GM12878 (cell line): ENCODE results near the gene UBE3B. TPM values are rescaled to one million over a fixed set of nuclear protein-coding genes. Genes with fewer than 3 reads are reported as not detected.
A peak's percentile ranks its signal among the peaks of the same experiment; 100 is the strongest.

Experiments
- ATAC-seq: fragments of 200-7000 bp; cut with Tn5 transposase; 3 replicates; pipeline ENCODE4 v1.9.1; 2020; ENCODE audit warnings: mild to moderate bottlenecking, moderate library complexity
- BruUV-seq: library from RNA; stranded (reverse); fragments of 400-500 nt; replicated peaks from 2 replicates; lab custom pipeline; 2021; lab: Mats Ljungman, UMichigan
- CTCF ChIA-PET: fragments of 300-600 bp; sonication (Branson Sonifier 250); formaldehyde crosslinking; extraction: SDS; loops from one replicate; lab custom pipeline; 2021; ENCODE audit warnings: inconsistent platforms; lab: Yijun Ruan, JAX
- POLR2A ChIA-PET: fragments of 350-600 bp; formaldehyde crosslinking; extraction: SDS; loops from one replicate; lab custom pipeline; 2021; ENCODE audit warnings: inconsistent platforms; lab: Charles Lee
- RAD21 ChIA-PET: fragments of 300-600 bp; sonication (Branson Sonifier 250); formaldehyde crosslinking; loops from one replicate; lab custom pipeline; 2023; ENCODE audit warnings: antibody characterized with exemption; ENCODE audit not compliant: unreplicated experiment; lab: Charles Lee
- SMC1A ChIA-PET: fragments of 300-600 bp; sonication (Branson Sonifier 250); formaldehyde crosslinking; loops from one replicate; lab custom pipeline; 2023; ENCODE audit not compliant: unreplicated experiment, uncharacterized antibody; lab: Charles Lee
- DNase-seq: peaks from one replicate; pipeline ENCODE4 v3.0.0-alpha.2; 2011; ENCODE audit warnings: low read depth, low spot score
- FAIRE-seq: peaks from 3 replicates; lab custom pipeline; 2011; peaks lifted over from hg19 to GRCh38; lab: Jason Lieb, UNC
- H2AFZ ChIP-seq: 2 replicates; pipeline ENCODE4 v1.6.0; 2011; ENCODE audit warnings: low read depth, low read length, control low read depth; ENCODE audit not compliant: control insufficient read depth
- H3K27ac ChIP-seq: 2 replicates; pipeline ENCODE4 v1.5.1; 2011; ENCODE audit warnings: control low read depth; ENCODE audit not compliant: control insufficient read depth, insufficient read depth
- H3K27me3 ChIP-seq, 2 experiments: replicated peaks in 1 of 2; 2 replicates each; pipeline versions ENCODE4 v1.6.0 to v1.6.1; 2011; ENCODE audit warnings: low read length in 1 of 2; ENCODE audit not compliant: control insufficient read depth in 2 of 2, insufficient read depth in 2 of 2
- H3K36me3 ChIP-seq, 2 experiments: 2 replicates each; pipeline ENCODE4 v1.5.1; 2011; ENCODE audit warnings: low read length in 1 of 2; ENCODE audit not compliant: control insufficient read depth in 2 of 2, insufficient read depth in 2 of 2
- H3K4me1 ChIP-seq: 2 replicates; pipeline ENCODE4 v1.6.1; 2011; ENCODE audit warnings: mild to moderate bottlenecking, low read length, moderate library complexity, mixed read lengths; ENCODE audit not compliant: control insufficient read depth, insufficient read depth
- H3K4me2 ChIP-seq: 2 replicates; pipeline ENCODE4 v1.6.0; 2011; ENCODE audit warnings: control low read depth; ENCODE audit not compliant: control insufficient read depth, insufficient read depth
- H3K4me3 ChIP-seq: fragments of 200-600 bp; sonication (generic); 2 replicates; pipeline ENCODE4 v1.5.1; 2016
- H3K79me2 ChIP-seq: 2 replicates; pipeline ENCODE4 v1.6.0; 2011; ENCODE audit warnings: low read length; ENCODE audit not compliant: control insufficient read depth, insufficient read depth
- H3K9ac ChIP-seq: 2 replicates; pipeline ENCODE4 v1.8.0; 2011; ENCODE audit warnings: low read length, control low read depth, mixed read lengths; ENCODE audit not compliant: control insufficient read depth, insufficient read depth
- H3K9me3 ChIP-seq: replicated peaks from 3 replicates; pipeline ENCODE4 v1.5.1; 2011; ENCODE audit warnings: mild to moderate bottlenecking, low read length; ENCODE audit not compliant: control insufficient read depth, insufficient read depth
- H4K20me1 ChIP-seq: 2 replicates; pipeline ENCODE4 v1.6.0; 2011; ENCODE audit not compliant: control insufficient read depth, insufficient read depth
- BHLHE40 ChIP-seq, 2 experiments: fragments of 450-650 bp in 1 of 2; IDR thresholded peaks; 2 replicates each; pipeline ENCODE4 v1.6.1; 2011 to 2017; ENCODE audit warnings: low read depth in 2 of 2, borderline replicate concordance in 1 of 2, improper control_type of control experiment in 1 of 2, low read length in 1 of 2, mild to moderate bottlenecking in 1 of 2
- CTCF ChIP-seq, 3 experiments: IDR thresholded peaks in 2 of 3; conservative IDR thresholded peaks in 1 of 3; 2 replicates each; pipeline ENCODE4 v1.5.1; 2011; ENCODE audit warnings: low read depth in 3 of 3, low read length in 3 of 3, mild to moderate bottlenecking in 3 of 3, control low read depth in 2 of 3, moderate library complexity in 2 of 3, inconsistent platforms in 1 of 3, mixed read lengths in 1 of 3; ENCODE audit not compliant: control insufficient read depth in 2 of 3, insufficient read depth in 1 of 3; ENCODE audit errors: extremely low read depth in 1 of 3
- EP300 ChIP-seq, 2 experiments: fragments of 150-350 bp in 1 of 2; IDR thresholded peaks; 2 replicates each; pipeline ENCODE4 v1.6.1; 2011 to 2012; ENCODE audit warnings: low read depth in 2 of 2, low read length in 2 of 2, borderline replicate concordance in 1 of 2, improper control_type of control experiment in 1 of 2, inconsistent platforms in 1 of 2; ENCODE audit not compliant: control insufficient read depth in 1 of 2
- GABPA ChIP-seq: IDR thresholded peaks from 2 replicates; pipeline ENCODE4 v1.6.1; 2014; ENCODE audit warnings: antibody characterized with exemption, low read depth, mild to moderate bottlenecking, inconsistent platforms
- HCFC1 ChIP-seq: fragments of 150-350 bp; IDR thresholded peaks from 2 replicates; pipeline ENCODE4 v1.6.1; 2014; ENCODE audit warnings: low read length
- LARP7 ChIP-seq: fragments of 450-650 bp; IDR thresholded peaks from 2 replicates; pipeline ENCODE4 v1.6.1; 2017; ENCODE audit warnings: mild to moderate bottlenecking
- MEF2B ChIP-seq: fragments of 450-650 bp; IDR thresholded peaks from 2 replicates; pipeline ENCODE4 v1.6.1; 2018; ENCODE audit warnings: mild to moderate bottlenecking, moderate library complexity; ENCODE audit not compliant: partially characterized antibody, poor library complexity, severe bottlenecking
- MTA3 ChIP-seq: IDR thresholded peaks from 2 replicates; pipeline ENCODE4 v1.6.1; 2012; ENCODE audit warnings: low read length, inconsistent platforms, borderline replicate concordance
- MYC ChIP-seq: IDR thresholded peaks from 2 replicates; pipeline ENCODE4 v1.6.1; 2011; ENCODE audit warnings: mild to moderate bottlenecking, low read length, moderate library complexity, inconsistent platforms; ENCODE audit not compliant: insufficient read depth, insufficient replicate concordance, insufficient read length, severe bottlenecking
- NR2F1 ChIP-seq: fragments of 450-650 bp; conservative IDR thresholded peaks from 2 replicates; pipeline ENCODE4 v1.6.1; 2017; ENCODE audit warnings: mild to moderate bottlenecking
- PAX5 ChIP-seq: IDR thresholded peaks from 2 replicates; pipeline ENCODE4 v1.6.1; 2011; ENCODE audit warnings: low read depth, low read length, borderline replicate concordance
- POLR2AphosphoS2 ChIP-seq: IDR thresholded peaks from 2 replicates; pipeline ENCODE4 v1.6.1; 2011; ENCODE audit warnings: low read depth, mild to moderate bottlenecking, low read length, improper control_type of control experiment, moderate library complexity
- RAD21 ChIP-seq: IDR thresholded peaks from 2 replicates; pipeline ENCODE4 v1.6.1; 2011; ENCODE audit warnings: mild to moderate bottlenecking, low read depth, low read length, moderate library complexity; ENCODE audit not compliant: insufficient read depth
- SMC3 ChIP-seq: IDR thresholded peaks from 2 replicates; pipeline ENCODE4 v1.6.1; 2011; ENCODE audit warnings: low read length, improper control_type of control experiment, borderline replicate concordance
- SRF ChIP-seq, 2 experiments: IDR thresholded peaks; 2 replicates each; pipeline ENCODE4 v1.6.1; 2011; ENCODE audit warnings: low read depth in 2 of 2, low read length in 2 of 2, mild to moderate bottlenecking in 1 of 2, moderate library complexity in 1 of 2
- YY1 ChIP-seq: IDR thresholded peaks from 2 replicates; pipeline ENCODE4 v1.6.1; 2011; ENCODE audit warnings: low read depth, mild to moderate bottlenecking, low read length
- ZBTB33 ChIP-seq: fragments of 450-650 bp; IDR thresholded peaks from 2 replicates; pipeline ENCODE4 v1.6.1; 2017; ENCODE audit warnings: mild to moderate bottlenecking
- ZSCAN29 ChIP-seq: fragments of 450-650 bp; IDR thresholded peaks from 2 replicates; pipeline ENCODE4 v1.6.1; 2017; ENCODE audit warnings: mild to moderate bottlenecking, moderate library complexity
- WGBS: methylation state at CpG from one replicate; pipeline ENCODE4 v1.1.6; 2016; ENCODE audit warnings: low lambda C conversion rate; ENCODE audit not compliant: insufficient replicate concordance, insufficient coverage; ENCODE audit errors: missing lambda C conversion rate; 5-methylcytosine and 5-hydroxymethylcytosine counted together
- in situ Hi-C: fragments of 300-500 bp; cut with MboI; formaldehyde crosslinking; loops from 9 replicates; pipeline ENCODE4 v1.14.3; 2018; ENCODE audit warnings: mixed read lengths
- intact Hi-C: fragments of 100-400 bp; cut with micrococcal nuclease; formaldehyde crosslinking; loops from one replicate; pipeline ENCODE4 v1.14.2; 2022; ENCODE audit not compliant: unreplicated experiment
- polyA plus RNA-seq, 11 experiments: library from polyadenylated mRNA; depleted of rRNA in 4 of 11; unstranded in 6 of 11; stranded (reverse) in 5 of 11; fragments of >200 nt; fragmentation: Nextera tagmentation in 4 of 11; fragmentation: Illumina TruSeq in 1 of 11; extraction: Ambion mirVana in 4 of 11; extraction: Trizol in 1 of 11; gene quantifications; 1 replicate in 1 of 11; 2 replicates in 10 of 11; pipeline versions ENCODE4 v1.2.1 to v1.2.3, GENCODE V29; 2011 to 2016; ENCODE audit warnings: inconsistent platforms in 2 of 11, missing spikeins in 2 of 11, low read depth in 1 of 11
- total RNA-seq, 4 experiments: library from RNA; depleted of rRNA in 3 of 4; stranded (reverse); fragments of >200 nt in 3 of 4; fragmentation: Illumina TruSeq in 1 of 4; extraction: Trizol in 1 of 4; gene quantifications; 2 replicates each; pipeline versions ENCODE4 v1.2.1 to v1.2.3, GENCODE V29; 2013 to 2021

Gene UBE3B
- total and polyA plus RNA-seq, 10 of the 15 experiments (the other 5 are each of a cell fraction or from before 2014, with no cell fraction given), result 7.4 to 25.3 (median 17.1) TPM

GRCh38 chr12:109518820-109519665 lies 41.6 kb downstream of the UBE3B start:
- H3K27me3 ChIP-seq, result no peaks in the 10 kb centered on the region
- 77% methylated on average over 11 of the region's 11 CpGs for WGBS
- no peak for DNase-seq
- intact Hi-C loops (loop anchor here (1.0 to 5.0 kb wide), 2 partner anchors 256 to 328 kb away; no protein-coding TSS in a partner anchor), in situ Hi-C loops (loop anchor here (5.0 kb wide), 1 partner anchor 258 kb away; no protein-coding TSS in a partner anchor)
- no peaks in the 10 kb centered on the region for H3K4me1 ChIP-seq
- BruUV-seq, result no TSS peak
- H3K79me2 ChIP-seq, result no peaks in the 10 kb centered on the region
- H3K4me2 ChIP-seq, result no peak overlapping the region
- H3K4me3 ChIP-seq, result no peak overlapping the region
- CTCF ChIA-PET, result interaction anchor here (0.7 to 6.0 kb wide), 8 partner anchors 11 to 326 kb away, joined by 3 to 56 read pairs (median 4); no protein-coding TSS in a partner anchor
- peak; percentile 83 for ATAC-seq
- peaks cover 6 to 15% of the 10 kb centered on the region in 2 experiments for H3K36me3 ChIP-seq
- H3K27ac ChIP-seq, result no peak overlapping the region
- no peaks in the 10 kb centered on the region for H3K9me3 ChIP-seq
- peak; percentile 49 for FAIRE-seq
- SMC1A ChIA-PET, result interaction anchor here (1.0 to 1.7 kb wide), 2 partner anchors 256 to 258 kb away, joined by 5 to 10 read pairs; no protein-coding TSS in a partner anchor
- no peak overlapping the region for H3K9ac ChIP-seq
- H4K20me1 ChIP-seq, result peaks cover 2% of the 10 kb centered on the region; the same call in 1 of the 2 replicates
- RAD21 ChIA-PET, result interaction anchor here (1.1 kb wide), 1 partner anchor 257 kb away, joined by 3 read pairs; no protein-coding TSS in a partner anchor
- H2AFZ ChIP-seq, result no peak overlapping the region
- POLR2A ChIA-PET, result no interaction called here
- TF ChIP-seq ZSCAN29, result no peak
- TF ChIP-seq SMC3, result peak; percentile 75
- TF ChIP-seq MYC, result no peak
- no peak for TF ChIP-seq LARP7
- TF ChIP-seq PAX5, result no peak
- peak; percentile 56 for TF ChIP-seq RAD21
- no peak for TF ChIP-seq SRF (IDR thresholded peaks at IDR 0.05; ENCODE audit: low read depth in 2 of 2, low read length in 2 of 2)
- no peak for TF ChIP-seq ZBTB33
- TF ChIP-seq BHLHE40 (IDR thresholded peaks at IDR 0.05; ENCODE audit: borderline replicate concordance in 1 of 2, low read depth in 2 of 2, low read length in 1 of 2), result no peak
- no peak for TF ChIP-seq NR2F1
- no peak for TF ChIP-seq YY1
- peak; percentile 71 to 81 (median 80) for TF ChIP-seq CTCF (IDR thresholded peaks at IDR 0.05 in 2 of 3, conservative IDR thresholded peaks at IDR 0.05 in 1 of 3; ENCODE audit: control insufficient read depth in 2 of 3, extremely low read depth in 1 of 3, insufficient read depth in 1 of 3, low read depth in 3 of 3, low read length in 3 of 3)
- no peak for TF ChIP-seq MTA3
- no peak for TF ChIP-seq GABPA
- TF ChIP-seq MEF2B, result no peak
- no peak for TF ChIP-seq POLR2AphosphoS2
- no peak for TF ChIP-seq EP300 (IDR thresholded peaks at IDR 0.05; ENCODE audit: borderline replicate concordance in 1 of 2, control insufficient read depth in 1 of 2, low read depth in 2 of 2, low read length in 2 of 2)
- no peak for TF ChIP-seq HCFC1
